OCI-LY3 (cell line): ENCODE data around the gene PTPRT.

Source experiments
- CTCF ChIP-seq: fragments of 200-600, 300-600 bp; sonication (generic); IDR thresholded peaks from 2 replicates; pipeline ENCODE4 v1.5.1; 2014; ENCODE audit warnings: antibody characterized with exemption, low read length, low read depth
- EZH2phosphoT487 ChIP-seq: fragments of 200-600 bp; shearing (Covaris generic); IDR thresholded peaks from 2 replicates; pipeline ENCODE4 v1.6.1; 2018; ENCODE audit warnings: antibody characterized with exemption, mixed run types, low read depth

- TF ChIP-seq CTCF = no peak
- no peak for TF ChIP-seq EZH2phosphoT487
Observed at GRCh38 chr20:42747765-42748411, 441.8 kb downstream of the PTPRT start.
